NCI-H82 (cell line): ENCODE results near the gene AURKB.

Experiments
- DNase-seq: peaks from one replicate; lab custom pipeline; 2025; lab: John Stamatoyannopoulos, UW

The AURKB gene

GRCh38 chr17:8161289-8162232 is 48.8 kb downstream of the AURKB start:
- no peak for DNase-seq

- DNase-seq: no peak
These were observed 49.6 kb downstream of the AURKB start for GRCh38 chr17:8160741-8161221.

DNA sequence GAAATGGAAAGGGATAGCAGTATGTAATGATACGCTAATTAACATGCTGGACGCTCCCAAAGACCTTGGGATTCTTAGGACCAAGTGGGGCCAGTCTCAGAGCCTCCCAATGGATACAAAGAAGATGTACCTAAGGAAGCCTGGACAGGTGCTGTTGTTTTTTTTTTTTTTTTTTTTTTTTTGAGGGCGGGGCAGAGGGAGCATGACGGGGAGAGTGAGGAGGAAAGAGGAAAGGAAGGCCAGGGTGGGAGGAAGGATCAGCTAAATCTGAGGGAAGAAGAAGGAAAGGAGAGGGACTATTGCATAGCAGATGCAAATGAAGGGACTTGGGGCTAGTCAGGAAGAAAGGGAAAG is 50.2 kb downstream of the AURKB start:
- DNase-seq: no peak

GRCh38 chr17:8159459-8160223 is 50.7 kb downstream of the AURKB start:
- DNase-seq: no peak

GRCh38 chr17:8159032-8159400 is 51.4 kb downstream of the AURKB start:
- no peak for DNase-seq

DNA sequence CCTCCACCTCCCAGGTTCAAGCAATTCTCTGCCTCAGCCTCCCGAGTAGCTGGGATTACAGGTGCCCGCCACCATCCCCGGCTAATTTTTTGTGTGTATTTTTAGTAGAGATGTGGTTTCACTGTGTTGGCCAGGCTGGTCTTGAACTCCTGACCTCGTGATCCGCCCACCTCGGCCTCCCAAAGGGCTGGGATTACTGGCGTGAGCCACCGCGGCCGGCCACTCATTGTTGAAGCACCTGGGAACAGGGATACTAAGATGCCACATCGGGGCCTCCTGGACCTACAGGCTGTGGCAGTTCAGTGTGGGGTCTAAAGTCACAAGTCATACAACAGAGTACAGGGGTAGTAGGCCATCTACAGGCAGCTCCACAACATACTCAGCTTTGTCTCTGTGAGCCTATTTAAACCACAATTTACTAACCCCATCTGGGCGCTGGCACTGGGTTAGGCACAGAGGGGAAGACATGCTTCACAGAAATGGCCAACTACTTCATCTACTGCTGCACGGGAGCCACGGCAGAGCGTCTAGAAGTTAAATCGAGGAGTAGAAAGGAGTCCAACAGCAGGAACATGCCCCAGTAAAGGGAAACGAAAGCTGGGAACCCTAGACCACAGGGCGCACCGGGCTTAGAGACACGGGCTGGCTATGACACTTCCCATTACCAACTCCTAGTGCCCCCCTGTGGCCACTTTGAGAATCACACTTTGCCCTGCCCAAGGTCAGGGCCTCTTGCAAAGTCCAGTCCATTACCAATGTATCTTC is 51.9 kb downstream of the AURKB start:
- peak; percentile 96 for DNase-seq

DNA sequence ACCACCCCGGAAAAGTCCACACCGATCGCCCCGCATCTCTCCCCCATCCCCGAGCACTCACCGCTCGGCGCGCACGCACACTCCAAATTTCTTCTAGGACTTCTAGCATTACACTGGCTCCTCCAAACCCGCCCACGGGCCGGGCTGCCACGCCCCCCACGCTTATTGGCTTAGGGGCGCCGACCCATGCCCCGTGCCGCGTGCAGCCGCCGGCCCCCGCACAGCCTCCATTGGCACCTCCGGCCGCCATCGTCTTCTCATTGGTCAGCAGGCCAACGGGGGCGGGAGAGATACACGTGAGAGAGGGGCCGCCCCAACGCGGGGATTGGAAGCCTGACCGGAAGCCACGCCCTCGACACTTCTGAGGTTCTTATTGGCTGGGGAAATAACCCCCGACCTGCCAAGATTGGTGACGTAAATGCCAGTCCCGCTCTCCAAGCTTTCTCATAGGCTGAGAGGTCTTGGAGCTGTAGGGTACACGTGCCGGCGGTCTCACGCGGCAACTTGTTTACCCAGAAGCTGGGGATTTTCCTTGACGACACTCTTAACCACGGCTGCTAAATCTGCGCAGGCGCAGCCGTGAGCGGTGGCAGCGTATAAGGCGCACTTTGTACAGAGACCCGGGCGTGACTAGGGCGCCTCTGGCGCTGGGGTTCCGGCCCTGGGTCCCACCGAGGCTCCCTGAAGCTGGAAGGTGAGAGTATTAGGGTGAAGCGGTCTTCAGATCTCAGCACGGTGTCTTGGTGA is 54.0 kb downstream of the AURKB start:
- peak; percentile 100 for DNase-seq

DNA sequence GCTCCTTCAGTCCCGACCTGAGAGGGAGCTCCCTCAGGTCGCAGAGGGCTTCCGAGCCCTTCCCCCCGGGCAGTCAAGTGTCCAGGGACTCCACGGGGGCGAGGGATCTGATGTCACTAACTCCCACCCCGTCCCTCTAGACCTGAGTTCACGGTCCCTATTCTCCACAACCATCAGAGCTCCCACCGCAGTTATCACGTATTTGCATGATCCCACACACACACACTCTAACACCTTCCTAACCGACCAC is 54.5 kb downstream of the AURKB start:
- no peak for DNase-seq

DNA sequence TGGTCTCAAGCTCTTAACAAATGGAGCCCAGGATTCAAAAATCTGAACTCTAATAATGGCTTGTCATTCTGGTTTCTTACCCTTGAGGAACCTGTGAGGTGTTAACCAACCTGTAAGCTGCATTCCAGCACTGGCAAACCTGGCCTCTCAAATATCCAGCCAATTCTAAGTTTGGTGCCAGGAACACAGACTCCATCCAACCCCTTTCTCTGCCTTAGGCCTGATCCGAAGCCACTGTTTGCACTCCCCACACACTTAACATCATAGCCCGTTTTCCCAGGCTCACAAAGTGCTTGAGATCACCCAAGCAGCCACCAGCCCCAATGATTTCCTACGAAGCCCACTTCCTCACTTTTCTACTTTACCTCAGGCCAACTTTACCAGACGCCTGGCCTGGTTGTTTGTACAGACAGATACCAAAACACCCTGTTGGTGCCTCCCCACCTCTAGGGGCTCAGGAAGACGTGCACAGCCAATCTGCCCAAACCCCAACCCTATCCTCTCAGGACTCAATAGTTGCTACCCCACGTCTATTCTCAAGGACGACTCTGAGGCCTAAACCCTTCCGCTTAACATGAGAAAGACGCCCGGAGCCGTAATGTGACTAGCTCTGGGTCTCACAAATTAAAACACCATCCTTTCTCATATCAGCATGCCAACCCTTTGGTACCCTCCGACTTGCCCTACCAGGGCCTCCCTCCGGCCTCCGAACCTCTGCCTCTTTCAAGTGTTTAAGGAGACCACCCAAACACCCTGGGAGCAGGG is 55.0 kb downstream of the AURKB start:
- DNase-seq: no peak
